Lower leg skin (tissue), 3 donors: Measurements from ENCODE around the gene NUDT8.

Experiments
- CTCF ChIP-seq, 3 donors: fragments of 450-650 bp; IDR thresholded peaks; one replicate each; pipeline ENCODE4 v1.5.1; 2016; ENCODE audit warnings: antibody characterized with exemption in 3 of 3, mild to moderate bottlenecking in 3 of 3, moderate library complexity in 2 of 3
- POLR2A ChIP-seq, 2 donors: fragments of 450-650 bp; IDR thresholded peaks; one replicate each; pipeline ENCODE4 v1.6.1; 2016 to 2017; ENCODE audit warnings: antibody characterized with exemption in 2 of 2, mild to moderate bottlenecking in 1 of 2, moderate library complexity in 1 of 2

- TF ChIP-seq CTCF (IDR thresholded peaks at IDR 0.05): no peak
- TF ChIP-seq POLR2A (IDR thresholded peaks at IDR 0.05): no peak
Measured at GRCh38 chr11:67582011-67582410, 47.7 kb downstream of the NUDT8 start.
